PC-9 (cell line): Measurements from ENCODE around the gene VAMP8.

Source experiments
- EZH2 ChIP-seq: fragments of 200-600 bp; sonication (generic); IDR thresholded peaks from 2 replicates; pipeline ENCODE4 v1.8.0; 2017; ENCODE audit warnings: antibody characterized with exemption, low read depth
- TF ChIP-seq, protein P1 (sequence below): fragments of 200-600 bp; sonication (generic); conservative IDR thresholded peaks from 2 replicates; pipeline ENCODE4 v1.6.1; 2017; ENCODE audit warnings: mixed run types, antibody characterized with exemption, mild to moderate bottlenecking, moderate library complexity

DNA sequence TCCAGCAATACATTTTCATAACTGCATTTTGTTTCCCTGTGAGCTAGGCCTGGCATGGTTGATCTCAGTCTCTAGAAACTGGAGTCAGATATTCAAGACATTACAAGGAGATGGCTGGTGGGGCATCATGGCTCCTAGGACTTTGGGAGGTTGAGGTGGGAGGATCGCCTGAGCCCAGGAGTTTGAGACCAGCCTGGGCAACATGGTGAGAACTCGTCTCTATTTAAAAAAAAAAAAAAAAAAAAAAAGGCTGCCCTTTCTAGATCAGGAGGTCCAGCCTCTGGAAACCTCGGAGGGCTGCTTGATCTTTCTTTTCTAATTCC, 362 bp upstream of the VAMP8 start:
- TF ChIP-seq, protein P1, sequence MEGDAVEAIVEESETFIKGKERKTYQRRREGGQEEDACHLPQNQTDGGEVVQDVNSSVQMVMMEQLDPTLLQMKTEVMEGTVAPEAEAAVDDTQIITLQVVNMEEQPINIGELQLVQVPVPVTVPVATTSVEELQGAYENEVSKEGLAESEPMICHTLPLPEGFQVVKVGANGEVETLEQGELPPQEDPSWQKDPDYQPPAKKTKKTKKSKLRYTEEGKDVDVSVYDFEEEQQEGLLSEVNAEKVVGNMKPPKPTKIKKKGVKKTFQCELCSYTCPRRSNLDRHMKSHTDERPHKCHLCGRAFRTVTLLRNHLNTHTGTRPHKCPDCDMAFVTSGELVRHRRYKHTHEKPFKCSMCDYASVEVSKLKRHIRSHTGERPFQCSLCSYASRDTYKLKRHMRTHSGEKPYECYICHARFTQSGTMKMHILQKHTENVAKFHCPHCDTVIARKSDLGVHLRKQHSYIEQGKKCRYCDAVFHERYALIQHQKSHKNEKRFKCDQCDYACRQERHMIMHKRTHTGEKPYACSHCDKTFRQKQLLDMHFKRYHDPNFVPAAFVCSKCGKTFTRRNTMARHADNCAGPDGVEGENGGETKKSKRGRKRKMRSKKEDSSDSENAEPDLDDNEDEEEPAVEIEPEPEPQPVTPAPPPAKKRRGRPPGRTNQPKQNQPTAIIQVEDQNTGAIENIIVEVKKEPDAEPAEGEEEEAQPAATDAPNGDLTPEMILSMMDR = no peak
- TF ChIP-seq EZH2 = no peak
